Smooth muscle cell (in vitro differentiated cells): ENCODE data around the gene CLIC5. TPM values are rescaled to one million over a fixed set of nuclear protein-coding genes. Genes with fewer than 3 reads are reported as not detected.

Source experiments
- DNase-seq: peaks from one replicate; lab custom pipeline; 2025; ENCODE audit not compliant: unreplicated experiment; lab: John Stamatoyannopoulos, UW
- H2AFZ ChIP-seq: fragments of 200-600 bp; sonication (generic); 2 replicates; pipeline ENCODE4 v1.6.0; 2016; ENCODE audit warnings: antibody characterized with exemption, low read depth, mild to moderate bottlenecking
- H3F3A ChIP-seq: fragments of 200-600 bp; sonication (generic); 2 replicates; pipeline ENCODE4 v1.6.0; 2017; ENCODE audit warnings: antibody characterized with exemption, low read depth
- H3K27ac ChIP-seq: fragments of 200-600 bp; sonication (generic); 2 replicates; pipeline ENCODE4 v1.5.1; 2016; ENCODE audit warnings: low read depth, mild to moderate bottlenecking
- H3K27me3 ChIP-seq: fragments of 200-600 bp; sonication (generic); 2 replicates; pipeline ENCODE4 v1.6.1; 2016; ENCODE audit warnings: low read depth, mild to moderate bottlenecking
- H3K36me3 ChIP-seq: fragments of 200-600 bp; sonication (generic); 2 replicates; pipeline ENCODE4 v1.5.1; 2016; ENCODE audit warnings: low read depth
- H3K4me1 ChIP-seq: fragments of 200-600 bp; sonication (generic); 2 replicates; pipeline ENCODE4 v1.5.1; 2016; ENCODE audit warnings: low read depth
- H3K4me2 ChIP-seq: fragments of 200-600 bp; sonication (generic); 2 replicates; pipeline ENCODE4 v1.6.0; 2016; ENCODE audit warnings: mild to moderate bottlenecking
- H3K4me3 ChIP-seq: fragments of 200-600 bp; sonication (generic); 2 replicates; pipeline ENCODE4 v1.5.1; 2016; ENCODE audit warnings: mild to moderate bottlenecking
- H3K79me2 ChIP-seq: fragments of 200-600 bp; sonication (generic); 2 replicates; pipeline ENCODE4 v1.6.0; 2016; ENCODE audit warnings: low read depth, mild to moderate bottlenecking
- H3K9ac ChIP-seq: fragments of 200-600 bp; sonication (generic); 2 replicates; pipeline ENCODE4 v1.6.0; 2016; ENCODE audit warnings: low read depth
- H3K9me3 ChIP-seq: fragments of 200-600 bp; sonication (generic); replicated peaks from 2 replicates; pipeline ENCODE4 v1.5.1; 2016; ENCODE audit warnings: low read depth
- H4K20me1 ChIP-seq: fragments of 200-600 bp; sonication (generic); 2 replicates; pipeline ENCODE4 v1.6.0; 2016; ENCODE audit warnings: low read depth
- CTCF ChIP-seq: fragments of 200-600 bp; sonication (generic); IDR thresholded peaks from 2 replicates; pipeline ENCODE4 v1.5.1; 2017; ENCODE audit warnings: borderline replicate concordance, mild to moderate bottlenecking, antibody characterized with exemption; ENCODE audit not compliant: insufficient read depth, poor library complexity, severe bottlenecking
- WGBS: methylation state at CpG from one replicate; pipeline ENCODE4 v1.1.7; 2016; ENCODE audit warnings: low lambda C conversion rate; 5-methylcytosine and 5-hydroxymethylcytosine counted together
- polyA plus RNA-seq: library from polyadenylated mRNA; unstranded; fragments of >200 nt; fragmentation: Nextera tagmentation; extraction: Ambion mirVana; gene quantifications from 2 replicates; pipeline ENCODE4 v1.2.1, GENCODE V29; 2016
- total RNA-seq: library from RNA; depleted of rRNA; stranded (reverse); fragments of >200 nt; gene quantifications from 2 replicates; pipeline ENCODE4 v1.2.3, GENCODE V29; 2014

Gene CLIC5
- total and polyA plus RNA-seq, 2 experiments from 2014 or later = 0.97 to 4.4 TPM

- Histone ChIP-seq H3K4me2 (no peak overlapping the region), H3K36me3 (no peaks in the 10 kb centered on the region), H3K27ac (no peak overlapping the region), H4K20me1 (no peaks in the 10 kb centered on the region), H3K79me2 (no peaks in the 10 kb centered on the region), H3K4me1 (peaks cover 9% of the 10 kb centered on the region), H3K9ac (no peak overlapping the region), H3F3A (peaks cover 6% of the 10 kb centered on the region), H3K9me3 (no peaks in the 10 kb centered on the region), H2AFZ (no peak overlapping the region), H3K4me3 (no peak overlapping the region), H3K27me3 (no peaks in the 10 kb centered on the region)
- no peak for DNase-seq
- 94% methylated on average over 1 of the region's 1 CpG for WGBS
- no peak for TF ChIP-seq CTCF
Observed at GRCh38 chr6:45903959-45904358, 111.7 kb downstream of the CLIC5 start.

- H3K79me2 ChIP-seq = no peaks in the 10 kb centered on the region
- H3K4me3 ChIP-seq = no peak overlapping the region
- no peak for TF ChIP-seq CTCF
Observed at GRCh38 chr6:45902984-45903383, 112.7 kb downstream of the CLIC5 start.

GRCh38 chr6:45901767-45902650, 113.7 kb downstream of the CLIC5 start:
- Histone ChIP-seq H3F3A (peaks cover 6% of the 10 kb centered on the region), H3K27ac (no peak overlapping the region), H3K4me3 (no peak overlapping the region), H2AFZ (no peak overlapping the region), H3K36me3 (no peaks in the 10 kb centered on the region), H3K4me1 (peaks cover 9% of the 10 kb centered on the region), H3K27me3 (no peaks in the 10 kb centered on the region), H3K9me3 (no peaks in the 10 kb centered on the region), H3K79me2 (no peaks in the 10 kb centered on the region), H4K20me1 (no peaks in the 10 kb centered on the region), H3K4me2 (no peak overlapping the region), H3K9ac (no peak overlapping the region)
- TF ChIP-seq CTCF = no peak
- no peak for DNase-seq
- WGBS = 90% methylated on average over 7 of the region's 7 CpGs

More at GRCh38 chr6:45902984-45903383, 112.7 kb downstream of the CLIC5 start:
- Histone ChIP-seq H3K9me3 (no peaks in the 10 kb centered on the region), H3K4me1 (peaks cover 9% of the 10 kb centered on the region), H3F3A (peaks cover 6% of the 10 kb centered on the region), H3K4me2 (no peak overlapping the region), H3K36me3 (no peaks in the 10 kb centered on the region), H3K9ac (no peak overlapping the region), H3K27me3 (no peaks in the 10 kb centered on the region), H4K20me1 (no peaks in the 10 kb centered on the region), H2AFZ (no peak overlapping the region), H3K27ac (no peak overlapping the region)
- DNase-seq = no peak
- 95% methylated on average over 15 of the region's 15 CpGs for WGBS
